Gastroesophageal sphincter (tissue), 3 donors: ENCODE data around the gene HNRNPA0.

Experiments
- POLR2A ChIP-seq, 2 donors: fragments of 450-650 bp; IDR thresholded peaks; one replicate each; pipeline ENCODE4 v1.6.1; 2017; ENCODE audit warnings: antibody characterized with exemption in 2 of 2, mild to moderate bottlenecking in 2 of 2, moderate library complexity in 1 of 2
- TF ChIP-seq, protein P1 (sequence below), 4 experiments: fragments of 200-600 bp in 2 of 4; fragments of 450-650 bp in 2 of 4; sonication (generic) in 1 of 4; IDR thresholded peaks; one replicate each; pipeline ENCODE4 v1.5.1; 2017 to 2019; ENCODE audit warnings: antibody characterized with exemption in 4 of 4, mild to moderate bottlenecking in 2 of 4, moderate library complexity in 2 of 4

GRCh38 chr5:137792303-137792702 lies 38.1 kb upstream of the HNRNPA0 start:
- TF ChIP-seq, protein P1, sequence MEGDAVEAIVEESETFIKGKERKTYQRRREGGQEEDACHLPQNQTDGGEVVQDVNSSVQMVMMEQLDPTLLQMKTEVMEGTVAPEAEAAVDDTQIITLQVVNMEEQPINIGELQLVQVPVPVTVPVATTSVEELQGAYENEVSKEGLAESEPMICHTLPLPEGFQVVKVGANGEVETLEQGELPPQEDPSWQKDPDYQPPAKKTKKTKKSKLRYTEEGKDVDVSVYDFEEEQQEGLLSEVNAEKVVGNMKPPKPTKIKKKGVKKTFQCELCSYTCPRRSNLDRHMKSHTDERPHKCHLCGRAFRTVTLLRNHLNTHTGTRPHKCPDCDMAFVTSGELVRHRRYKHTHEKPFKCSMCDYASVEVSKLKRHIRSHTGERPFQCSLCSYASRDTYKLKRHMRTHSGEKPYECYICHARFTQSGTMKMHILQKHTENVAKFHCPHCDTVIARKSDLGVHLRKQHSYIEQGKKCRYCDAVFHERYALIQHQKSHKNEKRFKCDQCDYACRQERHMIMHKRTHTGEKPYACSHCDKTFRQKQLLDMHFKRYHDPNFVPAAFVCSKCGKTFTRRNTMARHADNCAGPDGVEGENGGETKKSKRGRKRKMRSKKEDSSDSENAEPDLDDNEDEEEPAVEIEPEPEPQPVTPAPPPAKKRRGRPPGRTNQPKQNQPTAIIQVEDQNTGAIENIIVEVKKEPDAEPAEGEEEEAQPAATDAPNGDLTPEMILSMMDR (IDR thresholded peaks at IDR 0.05) = no peak
- TF ChIP-seq POLR2A (IDR thresholded peaks at IDR 0.05) = no peak
